A549 (cell line): ENCODE data around the gene ORM2. TPM values are rescaled to one million over a fixed set of nuclear protein-coding genes. Genes with fewer than 3 reads are reported as not detected.
"Not testable (repeated sequence)": the region's sequence is repeated elsewhere in the genome, so short reads cannot be mapped to it uniquely, and the experiment has no call there.

Source experiments
- ATAC-seq, 2 experiments: fragments of 200-7000 bp in 1 of 2; fragments of >200 bp in 1 of 2; cut with Nextera tagmentation in 1 of 2; cut with Tn5 transposase in 1 of 2; 3 replicates each; pipeline versions ENCODE4 v1.8.0 to v1.9.1; 2018 to 2020; ENCODE audit warnings: mild to moderate bottlenecking in 1 of 2, moderate library complexity in 1 of 2
- CTCF ChIA-PET: fragments of 300-600 bp; sonication (Branson Sonifier 250); formaldehyde crosslinking; extraction: SDS; loops from one replicate; lab custom pipeline; 2021; ENCODE audit warnings: antibody characterized with exemption, inconsistent platforms; lab: Yijun Ruan, JAX
- POLR2A ChIA-PET: fragments of 350-600 bp; formaldehyde crosslinking; extraction: SDS; loops from one replicate; lab custom pipeline; 2021; ENCODE audit warnings: antibody characterized with exemption, inconsistent platforms; lab: Yijun Ruan, JAX
- DNase-seq, 2 experiments: peaks; one replicate each; pipeline versions ENCODE4 v3.0.0 to v3.0.0-alpha.2; 2011 to 2016; ENCODE audit warnings: low read depth in 1 of 2, low spot score in 1 of 2
- FAIRE-seq: peaks from 2 replicates; lab custom pipeline; 2011; peaks lifted over from hg19 to GRCh38; lab: Jason Lieb, UNC
- H3K27ac ChIP-seq, 2 experiments: fragments of >200 bp; sonication (Bioruptor Twin); formaldehyde crosslinking; 3 replicates each; pipeline ENCODE4 v1.5.1; 2016 to 2017
- H3K4me1 ChIP-seq: fragments of >200 bp; sonication (Bioruptor Twin); formaldehyde crosslinking; 3 replicates; pipeline ENCODE4 v1.6.1; 2016
- H3K4me2 ChIP-seq: fragments of >200 bp; sonication (Bioruptor Twin); formaldehyde crosslinking; 3 replicates; pipeline ENCODE4 v1.6.1; 2016
- H3K4me3 ChIP-seq: fragments of >200 bp; sonication (Bioruptor Twin); formaldehyde crosslinking; 3 replicates; pipeline ENCODE4 v1.5.1; 2016
- H3K9me3 ChIP-seq: fragments of >200 bp; sonication (Bioruptor Twin); formaldehyde crosslinking; 3 replicates; pipeline ENCODE4 v1.6.1; 2016
- CBX2 ChIP-seq: fragments of 200-600 bp; sonication (generic); IDR thresholded peaks from 2 replicates; pipeline ENCODE4 v1.6.1; 2016; ENCODE audit warnings: low read depth, mild to moderate bottlenecking, borderline replicate concordance
- CEBPB ChIP-seq, 2 experiments: fragments of >200 bp in 1 of 2; sonication (Bioruptor Twin) in 1 of 2; formaldehyde crosslinking in 1 of 2; IDR thresholded peaks; 2 replicates each; pipeline ENCODE4 v1.6.1; 2012 to 2016
- CHD2 ChIP-seq: fragments of 150-350 bp; IDR thresholded peaks from 2 replicates; pipeline ENCODE4 v1.6.1; 2014; ENCODE audit warnings: low read length; ENCODE audit not compliant: partially characterized antibody
- CHD4 ChIP-seq: fragments of 200-600 bp; sonication (generic); IDR thresholded peaks from 2 replicates; pipeline ENCODE4 v1.6.1; 2016; ENCODE audit warnings: antibody characterized with exemption, mild to moderate bottlenecking, borderline replicate concordance
- EHF ChIP-seq: fragments of 250-450 bp; sonication (Bioruptor Pico); IDR thresholded peaks from 2 replicates; pipeline ENCODE4 v1.5.0; 2020; ENCODE audit warnings: mild to moderate bottlenecking
- FOSB ChIP-seq: fragments of 250-450 bp; sonication (Bioruptor Pico); IDR thresholded peaks from 2 replicates; pipeline ENCODE4 v1.5.0; 2020; ENCODE audit warnings: mild to moderate bottlenecking, moderate library complexity
- GATA3 ChIP-seq: IDR thresholded peaks from 2 replicates; pipeline ENCODE4 v1.6.1; 2012; ENCODE audit warnings: borderline replicate concordance
- MAFK ChIP-seq: fragments of 450-650 bp; IDR thresholded peaks from 2 replicates; pipeline ENCODE4 v1.6.1; 2014; ENCODE audit not compliant: partially characterized antibody
- MYC ChIP-seq: IDR thresholded peaks from 2 replicates; pipeline ENCODE4 v1.6.1; 2012; ENCODE audit warnings: mild to moderate bottlenecking, inconsistent platforms, low read length, improper control_type of control experiment, borderline replicate concordance
- NPAS2 ChIP-seq: fragments of 250-450 bp; sonication (Bioruptor Pico); IDR thresholded peaks from 2 replicates; pipeline ENCODE4 v1.8.0; 2022; ENCODE audit warnings: mild to moderate bottlenecking, moderate library complexity, borderline replicate concordance
- POLR2A ChIP-seq: IDR thresholded peaks from 2 replicates; pipeline ENCODE4 v1.6.1; 2012; ENCODE audit warnings: mild to moderate bottlenecking, low read length
- RARB ChIP-seq: fragments of 250-450 bp; sonication (Bioruptor Pico); IDR thresholded peaks from 2 replicates; pipeline ENCODE4 v1.8.0; 2021; ENCODE audit warnings: mild to moderate bottlenecking, moderate library complexity
- REST ChIP-seq: fragments of 200-600 bp; sonication (generic); IDR thresholded peaks from 2 replicates; pipeline ENCODE4 v1.6.1; 2016; ENCODE audit warnings: antibody characterized with exemption, mild to moderate bottlenecking, moderate library complexity
- RNF2 ChIP-seq: fragments of 200-600 bp; sonication (generic); IDR thresholded peaks from 2 replicates; pipeline ENCODE4 v1.6.1; 2016; ENCODE audit warnings: low read depth, mild to moderate bottlenecking, antibody characterized with exemption, moderate library complexity, borderline replicate concordance
- SMC3 ChIP-seq: fragments of >200 bp; sonication (Bioruptor Twin); formaldehyde crosslinking; IDR thresholded peaks from 3 replicates; pipeline ENCODE4 v1.6.1; 2018; ENCODE audit warnings: inconsistent platforms
- TFCP2L1 ChIP-seq: fragments of 250-450 bp; sonication (Bioruptor Pico); IDR thresholded peaks from 2 replicates; pipeline ENCODE4 v1.5.0; 2021; ENCODE audit warnings: mild to moderate bottlenecking
- ZFP36 ChIP-seq: fragments of 450-650 bp; IDR thresholded peaks from 2 replicates; pipeline ENCODE4 v1.6.1; 2014; ENCODE audit warnings: borderline replicate concordance; ENCODE audit not compliant: partially characterized antibody
- WGBS: methylation state at CpG from one replicate; pipeline ENCODE4 v1.1.6; 2017; ENCODE audit errors: missing lambda C conversion rate; 5-methylcytosine and 5-hydroxymethylcytosine counted together
- polyA plus RNA-seq, 4 experiments: library from polyadenylated mRNA; depleted of rRNA in 3 of 4; stranded (reverse); fragments of >200 nt; fragmentation: RNase III in 1 of 4; extraction: RNeasy Plus Mini Kit Qiagen cat#74134 plus additional on column Dnase treatment in 1 of 4; gene quantifications; 2 replicates in 3 of 4; 3 replicates in 1 of 4; pipeline ENCODE4 v1.2.3, GENCODE V29; 2011 to 2017
- TF ChIP-seq, protein P1 (sequence below): fragments of 250-450 bp; sonication (Bioruptor Pico); IDR thresholded peaks from 2 replicates; pipeline ENCODE4 v1.5.0; 2020; ENCODE audit warnings: low read depth, mild to moderate bottlenecking, moderate library complexity
- TF ChIP-seq, protein P2 (sequence below): fragments of >200 bp; sonication (Bioruptor Twin); formaldehyde crosslinking; IDR thresholded peaks from 3 replicates; pipeline ENCODE4 v1.5.1; 2016

Gene ORM2
- polyA plus RNA-seq, 2 of the 4 experiments (the other 2 are of a cell fraction) = 0.10 TPM; not detected in 1

GRCh38 chr9:114327749-114328148 lies 1.9 kb upstream of the ORM2 start:
- DNase-seq (no peak), FAIRE-seq (no peak), ATAC-seq (no peak)
- Histone ChIP-seq H3K27ac (no peak overlapping the region; a peak in 1 of 6 replicates), H3K4me3 (no peak overlapping the region), H3K9me3 (no peaks in the 10 kb centered on the region), H3K4me2 (no peak overlapping the region), H3K4me1 (0 out of 3 replicates have a peak, but pooled peaks cover 3% of the 10 kb centered on the region)
- POLR2A ChIA-PET = no interaction called here
- 86% methylated on average over 5 of the region's 8 CpGs for WGBS
- TF ChIP-seq MYC (no peak), TFCP2L1 (CRISPR knock-in tag) (no peak), ZFP36 (no peak), FOSB (CRISPR knock-in tag) (no peak), CHD2 (no peak), REST (no peak), POLR2A (no peak), CEBPB (IDR thresholded peaks at IDR 0.05) (no peak), RNF2 (no peak)
- CTCF ChIA-PET = no interaction called here

- H3K4me3 ChIP-seq, H3K4me1 ChIP-seq, H3K9me3 ChIP-seq, POLR2A ChIA-PET, DNase-seq, FAIRE-seq, ATAC-seq, CTCF ChIA-PET: not testable (repeated sequence)
- WGBS = 72% methylated on average over 10 of the region's 10 CpGs
- H3K4me2 ChIP-seq = peak overlapping the region; percentile 19; the same call in 1 of the 3 replicates
- peak overlapping the region in 1 of 2 experiments; percentile 8; a peak in 1 of 6 replicates for H3K27ac ChIP-seq
Measured at GRCh38 chr9:114328357-114328820, 1.3 kb upstream of the ORM2 start.

- DNase-seq, CTCF ChIA-PET, H3K4me2 ChIP-seq, POLR2A ChIA-PET, ATAC-seq, H3K9me3 ChIP-seq, FAIRE-seq, H3K4me1 ChIP-seq, H3K27ac ChIP-seq, H3K4me3 ChIP-seq: not testable (repeated sequence)
- 83% methylated on average over 9 of the region's 12 CpGs for WGBS
Measured at GRCh38 chr9:114328937-114329624, 588 bp upstream of the ORM2 start.

DNA sequence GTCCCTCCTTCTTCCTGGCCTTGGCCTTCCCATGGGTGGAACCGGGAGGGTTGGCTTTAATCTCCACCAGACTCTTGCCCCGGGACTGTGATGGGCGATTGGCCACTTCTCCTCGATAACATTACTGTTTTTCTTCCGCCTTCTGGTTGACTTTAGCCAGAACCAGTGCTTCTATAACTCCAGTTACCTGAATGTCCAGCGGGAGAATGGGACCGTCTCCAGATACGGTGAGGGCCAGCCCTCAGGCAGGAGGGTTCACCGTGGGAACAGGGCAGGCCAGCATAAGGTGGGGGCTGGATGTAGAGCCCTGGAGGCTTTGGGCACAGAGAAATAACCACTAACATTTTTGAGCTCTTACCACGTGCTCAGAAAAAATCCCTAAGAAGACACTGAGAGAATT lies 967 bp downstream of the ORM2 start:
- 72% methylated on average over 10 of the region's 10 CpGs for WGBS
- no peak overlapping the region for H3K27ac ChIP-seq
- POLR2A ChIA-PET = no interaction called here
- H3K4me2 ChIP-seq = no peak overlapping the region
- no peak for ATAC-seq
- CTCF ChIA-PET = no interaction called here
- H3K9me3 ChIP-seq = no peaks in the 10 kb centered on the region
- H3K4me1 ChIP-seq = 0 out of 3 replicates have a peak, but pooled peaks cover 3% of the 10 kb centered on the region
- FAIRE-seq = no peak
- DNase-seq = no peak
- no peak overlapping the region for H3K4me3 ChIP-seq
- TF ChIP-seq NPAS2 (CRISPR knock-in tag) = no peak
- TF ChIP-seq, protein P1, sequence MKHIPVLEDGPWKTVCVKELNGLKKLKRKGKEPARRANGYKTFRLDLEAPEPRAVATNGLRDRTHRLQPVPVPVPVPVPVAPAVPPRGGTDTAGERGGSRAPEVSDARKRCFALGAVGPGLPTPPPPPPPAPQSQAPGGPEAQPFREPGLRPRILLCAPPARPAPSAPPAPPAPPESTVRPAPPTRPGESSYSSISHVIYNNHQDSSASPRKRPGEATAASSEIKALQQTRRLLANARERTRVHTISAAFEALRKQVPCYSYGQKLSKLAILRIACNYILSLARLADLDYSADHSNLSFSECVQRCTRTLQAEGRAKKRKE (CRISPR knock-in tag) = no peak
- no peak for TF ChIP-seq GATA3
- TF ChIP-seq CHD4 = no peak
- no peak for TF ChIP-seq MAFK
- no peak for TF ChIP-seq CEBPB (IDR thresholded peaks at IDR 0.05)
- no peak for TF ChIP-seq RARB (CRISPR knock-in tag)
- TF ChIP-seq SMC3 = no peak
- no peak for TF ChIP-seq REST
- TF ChIP-seq, protein P2, sequence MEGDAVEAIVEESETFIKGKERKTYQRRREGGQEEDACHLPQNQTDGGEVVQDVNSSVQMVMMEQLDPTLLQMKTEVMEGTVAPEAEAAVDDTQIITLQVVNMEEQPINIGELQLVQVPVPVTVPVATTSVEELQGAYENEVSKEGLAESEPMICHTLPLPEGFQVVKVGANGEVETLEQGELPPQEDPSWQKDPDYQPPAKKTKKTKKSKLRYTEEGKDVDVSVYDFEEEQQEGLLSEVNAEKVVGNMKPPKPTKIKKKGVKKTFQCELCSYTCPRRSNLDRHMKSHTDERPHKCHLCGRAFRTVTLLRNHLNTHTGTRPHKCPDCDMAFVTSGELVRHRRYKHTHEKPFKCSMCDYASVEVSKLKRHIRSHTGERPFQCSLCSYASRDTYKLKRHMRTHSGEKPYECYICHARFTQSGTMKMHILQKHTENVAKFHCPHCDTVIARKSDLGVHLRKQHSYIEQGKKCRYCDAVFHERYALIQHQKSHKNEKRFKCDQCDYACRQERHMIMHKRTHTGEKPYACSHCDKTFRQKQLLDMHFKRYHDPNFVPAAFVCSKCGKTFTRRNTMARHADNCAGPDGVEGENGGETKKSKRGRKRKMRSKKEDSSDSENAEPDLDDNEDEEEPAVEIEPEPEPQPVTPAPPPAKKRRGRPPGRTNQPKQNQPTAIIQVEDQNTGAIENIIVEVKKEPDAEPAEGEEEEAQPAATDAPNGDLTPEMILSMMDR = no peak
- no peak for TF ChIP-seq CBX2
- no peak for TF ChIP-seq EHF (CRISPR knock-in tag)
